HepG2 (cell line): ENCODE data around the gene ARMC10. TPM values are rescaled to one million over a fixed set of nuclear protein-coding genes. Genes with fewer than 3 reads are reported as not detected.
A peak's percentile ranks its signal among the peaks of the same experiment; 100 is the strongest.

ENCODE experiments used
- AGO2 ChIP-seq: fragments of 200-400 bp; formaldehyde crosslinking; optimal IDR thresholded peaks from 2 replicates; pipeline ENCODE3; 2017; ENCODE audit warnings: mild to moderate bottlenecking, low read depth, low read length, moderate library complexity
- ATF3 ChIP-seq: sonication (generic); formaldehyde crosslinking; IDR thresholded peaks from 2 replicates; pipeline ENCODE4 v1.4.0; 2020; ENCODE audit warnings: missing genetic modification reagents
- HCFC1 ChIP-seq: fragments of 150-350 bp; IDR thresholded peaks from 2 replicates; pipeline ENCODE4 v1.6.1; 2014; ENCODE audit warnings: low read depth, low read length
- JDP2 ChIP-seq: sonication (generic); formaldehyde crosslinking; IDR thresholded peaks from 2 replicates; pipeline ENCODE4 v1.8.1; 2022; ENCODE audit warnings: missing genetic modification reagents, borderline replicate concordance
- MTA3 ChIP-seq: sonication (generic); formaldehyde crosslinking; IDR thresholded peaks from 2 replicates; pipeline ENCODE4 v1.4.0; 2020; ENCODE audit warnings: missing genetic modification reagents
- MXI1 ChIP-seq: IDR thresholded peaks from 3 replicates; pipeline ENCODE4 v1.6.1; 2012; ENCODE audit warnings: low read depth, low read length, inconsistent platforms, borderline replicate concordance
- SIX1 ChIP-seq: sonication (generic); formaldehyde crosslinking; IDR thresholded peaks from 2 replicates; pipeline ENCODE4 v1.4.0; 2020; ENCODE audit warnings: missing genetic modification reagents, borderline replicate concordance
- SIX4 ChIP-seq: sonication (generic); formaldehyde crosslinking; IDR thresholded peaks from 2 replicates; pipeline ENCODE4 v1.4.0; 2020; ENCODE audit warnings: missing genetic modification reagents
- THAP8 ChIP-seq: sonication (generic); formaldehyde crosslinking; IDR thresholded peaks from 2 replicates; pipeline ENCODE4 v1.5.1; 2020; ENCODE audit warnings: missing genetic modification reagents, mild to moderate bottlenecking, borderline replicate concordance
- ZHX1 ChIP-seq: sonication (generic); formaldehyde crosslinking; IDR thresholded peaks from 2 replicates; pipeline ENCODE4 v1.8.1; 2022; ENCODE audit warnings: low read depth, mild to moderate bottlenecking, missing genetic modification reagents
- ZNF225 ChIP-seq: sonication (generic); formaldehyde crosslinking; IDR thresholded peaks from 2 replicates; pipeline ENCODE4 v1.4.0; 2020; ENCODE audit warnings: mild to moderate bottlenecking, missing genetic modification reagents
- ZNF280B ChIP-seq: sonication (generic); formaldehyde crosslinking; IDR thresholded peaks from 2 replicates; pipeline ENCODE4 v1.5.0; 2020; ENCODE audit warnings: missing genetic modification reagents, mild to moderate bottlenecking, borderline replicate concordance
- polyA plus RNA-seq, 8 experiments: library from polyadenylated mRNA; depleted of rRNA in 3 of 8; stranded (reverse) in 7 of 8; unstranded in 1 of 8; fragments of >200 nt; fragmentation: Illumina TruSeq in 4 of 8; extraction: Trizol in 4 of 8; gene quantifications; 2 replicates each; pipeline versions ENCODE4 v1.2.1 to v1.2.3, GENCODE V29; 2011 to 2016; ENCODE audit warnings: low read depth in 4 of 8, missing spikeins in 1 of 8, mixed read lengths in 1 of 8; ENCODE audit not compliant: insufficient read depth in 1 of 8
- total RNA-seq, 5 experiments: library from RNA; depleted of rRNA; stranded (reverse); fragments of >200 nt; fragmentation: Illumina TruSeq; extraction: Trizol; gene quantifications; 2 replicates each; pipeline ENCODE4 v1.2.3, GENCODE V29; 2016; ENCODE audit warnings: low read depth in 1 of 5
- TF ChIP-seq, protein P1 (sequence below): sonication (generic); formaldehyde crosslinking; IDR thresholded peaks from 2 replicates; pipeline ENCODE4; 2020; ENCODE audit warnings: missing genetic modification reagents, mild to moderate bottlenecking, borderline replicate concordance
- TF ChIP-seq, protein P2 (sequence below): fragments of 450-650 bp; IDR thresholded peaks from 2 replicates; pipeline ENCODE4 v1.6.1; 2017
- TF ChIP-seq, protein P3 (sequence below): IDR thresholded peaks from 2 replicates; pipeline ENCODE4 v1.4.0; 2020; ENCODE audit warnings: mild to moderate bottlenecking, missing genetic modification reagents

ARMC10 gene
- total and polyA plus RNA-seq, 2 of the 13 experiments (the other 11 are each of a cell fraction or from before 2014, with no cell fraction given): 11.3 to 23.7 TPM

GRCh38 chr7:103106005-103106702 is 31.2 kb downstream of the ARMC10 start (continued):
- TF ChIP-seq, protein P1, sequence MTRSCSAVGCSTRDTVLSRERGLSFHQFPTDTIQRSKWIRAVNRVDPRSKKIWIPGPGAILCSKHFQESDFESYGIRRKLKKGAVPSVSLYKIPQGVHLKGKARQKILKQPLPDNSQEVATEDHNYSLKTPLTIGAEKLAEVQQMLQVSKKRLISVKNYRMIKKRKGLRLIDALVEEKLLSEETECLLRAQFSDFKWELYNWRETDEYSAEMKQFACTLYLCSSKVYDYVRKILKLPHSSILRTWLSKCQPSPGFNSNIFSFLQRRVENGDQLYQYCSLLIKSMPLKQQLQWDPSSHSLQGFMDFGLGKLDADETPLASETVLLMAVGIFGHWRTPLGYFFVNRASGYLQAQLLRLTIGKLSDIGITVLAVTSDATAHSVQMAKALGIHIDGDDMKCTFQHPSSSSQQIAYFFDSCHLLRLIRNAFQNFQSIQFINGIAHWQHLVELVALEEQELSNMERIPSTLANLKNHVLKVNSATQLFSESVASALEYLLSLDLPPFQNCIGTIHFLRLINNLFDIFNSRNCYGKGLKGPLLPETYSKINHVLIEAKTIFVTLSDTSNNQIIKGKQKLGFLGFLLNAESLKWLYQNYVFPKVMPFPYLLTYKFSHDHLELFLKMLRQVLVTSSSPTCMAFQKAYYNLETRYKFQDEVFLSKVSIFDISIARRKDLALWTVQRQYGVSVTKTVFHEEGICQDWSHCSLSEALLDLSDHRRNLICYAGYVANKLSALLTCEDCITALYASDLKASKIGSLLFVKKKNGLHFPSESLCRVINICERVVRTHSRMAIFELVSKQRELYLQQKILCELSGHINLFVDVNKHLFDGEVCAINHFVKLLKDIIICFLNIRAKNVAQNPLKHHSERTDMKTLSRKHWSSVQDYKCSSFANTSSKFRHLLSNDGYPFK: no peak
- TF ChIP-seq, protein P2, sequence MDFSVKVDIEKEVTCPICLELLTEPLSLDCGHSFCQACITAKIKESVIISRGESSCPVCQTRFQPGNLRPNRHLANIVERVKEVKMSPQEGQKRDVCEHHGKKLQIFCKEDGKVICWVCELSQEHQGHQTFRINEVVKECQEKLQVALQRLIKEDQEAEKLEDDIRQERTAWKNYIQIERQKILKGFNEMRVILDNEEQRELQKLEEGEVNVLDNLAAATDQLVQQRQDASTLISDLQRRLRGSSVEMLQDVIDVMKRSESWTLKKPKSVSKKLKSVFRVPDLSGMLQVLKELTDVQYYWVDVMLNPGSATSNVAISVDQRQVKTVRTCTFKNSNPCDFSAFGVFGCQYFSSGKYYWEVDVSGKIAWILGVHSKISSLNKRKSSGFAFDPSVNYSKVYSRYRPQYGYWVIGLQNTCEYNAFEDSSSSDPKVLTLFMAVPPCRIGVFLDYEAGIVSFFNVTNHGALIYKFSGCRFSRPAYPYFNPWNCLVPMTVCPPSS: no peak
- TF ChIP-seq SIX4 (CRISPR knock-in tag) (no peak), ZNF225 (no peak), ZHX1 (CRISPR knock-in tag) (no peak), AGO2 (no peak), JDP2 (CRISPR knock-in tag) (no peak), HCFC1 (no peak), ATF3 (no peak), SIX1 (CRISPR knock-in tag) (no peak), ZNF280B (CRISPR knock-in tag) (no peak), THAP8 (no peak), MXI1 (no peak), MTA3 (CRISPR knock-in tag) (no peak)
- TF ChIP-seq, protein P3, sequence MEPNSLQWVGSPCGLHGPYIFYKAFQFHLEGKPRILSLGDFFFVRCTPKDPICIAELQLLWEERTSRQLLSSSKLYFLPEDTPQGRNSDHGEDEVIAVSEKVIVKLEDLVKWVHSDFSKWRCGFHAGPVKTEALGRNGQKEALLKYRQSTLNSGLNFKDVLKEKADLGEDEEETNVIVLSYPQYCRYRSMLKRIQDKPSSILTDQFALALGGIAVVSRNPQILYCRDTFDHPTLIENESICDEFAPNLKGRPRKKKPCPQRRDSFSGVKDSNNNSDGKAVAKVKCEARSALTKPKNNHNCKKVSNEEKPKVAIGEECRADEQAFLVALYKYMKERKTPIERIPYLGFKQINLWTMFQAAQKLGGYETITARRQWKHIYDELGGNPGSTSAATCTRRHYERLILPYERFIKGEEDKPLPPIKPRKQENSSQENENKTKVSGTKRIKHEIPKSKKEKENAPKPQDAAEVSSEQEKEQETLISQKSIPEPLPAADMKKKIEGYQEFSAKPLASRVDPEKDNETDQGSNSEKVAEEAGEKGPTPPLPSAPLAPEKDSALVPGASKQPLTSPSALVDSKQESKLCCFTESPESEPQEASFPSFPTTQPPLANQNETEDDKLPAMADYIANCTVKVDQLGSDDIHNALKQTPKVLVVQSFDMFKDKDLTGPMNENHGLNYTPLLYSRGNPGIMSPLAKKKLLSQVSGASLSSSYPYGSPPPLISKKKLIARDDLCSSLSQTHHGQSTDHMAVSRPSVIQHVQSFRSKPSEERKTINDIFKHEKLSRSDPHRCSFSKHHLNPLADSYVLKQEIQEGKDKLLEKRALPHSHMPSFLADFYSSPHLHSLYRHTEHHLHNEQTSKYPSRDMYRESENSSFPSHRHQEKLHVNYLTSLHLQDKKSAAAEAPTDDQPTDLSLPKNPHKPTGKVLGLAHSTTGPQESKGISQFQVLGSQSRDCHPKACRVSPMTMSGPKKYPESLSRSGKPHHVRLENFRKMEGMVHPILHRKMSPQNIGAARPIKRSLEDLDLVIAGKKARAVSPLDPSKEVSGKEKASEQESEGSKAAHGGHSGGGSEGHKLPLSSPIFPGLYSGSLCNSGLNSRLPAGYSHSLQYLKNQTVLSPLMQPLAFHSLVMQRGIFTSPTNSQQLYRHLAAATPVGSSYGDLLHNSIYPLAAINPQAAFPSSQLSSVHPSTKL (CRISPR knock-in tag): peak; percentile 88
